Right atrium auricular region (tissue), 2 donors: Measurements from ENCODE around the gene AKR7A2. TPM values are rescaled to one million over a fixed set of nuclear protein-coding genes. Genes with fewer than 3 reads are reported as not detected.

Experiments used
- DNase-seq: peaks from one replicate; pipeline ENCODE4 v3.0.0-alpha.2; 2019; ENCODE audit warnings: low spot score
- H3K27ac ChIP-seq, 2 donors: fragments of 200-600 bp; sonication (generic); 1 replicate in 1 of 2; 2 replicates in 1 of 2; pipeline ENCODE4 v1.5.1; 2016 to 2019
- H3K27me3 ChIP-seq, 2 donors: fragments of 200-600 bp; sonication (generic); one replicate each; pipeline versions ENCODE4 v1.5.1 to v1.6.0; 2017 to 2019
- H3K36me3 ChIP-seq: fragments of 200-600 bp; sonication (generic); one replicate; pipeline ENCODE4 v1.5.1; 2016
- H3K4me1 ChIP-seq, 2 donors: fragments of 200-600 bp; sonication (generic); one replicate each; pipeline versions ENCODE4 v1.5.1 to v1.6.0; 2017 to 2019
- H3K4me3 ChIP-seq, 2 donors: fragments of 200-600 bp; sonication (generic); 1 replicate in 1 of 2; 2 replicates in 1 of 2; pipeline ENCODE4 v1.5.1; 2017 to 2019; ENCODE audit warnings: mild to moderate bottlenecking in 1 of 2, moderate library complexity in 1 of 2
- H3K9me3 ChIP-seq, 2 donors: fragments of 200-600 bp; sonication (generic); one replicate each; pipeline ENCODE4 v1.5.1; 2019
- total RNA-seq, 2 donors: library from RNA; depleted of rRNA; stranded (reverse); fragments of >200 nt; gene quantifications; one replicate each; pipeline ENCODE4 v1.1.0, GENCODE V29; 2016
- TF ChIP-seq, protein P1 (sequence below), 2 donors: fragments of 200-600 bp; sonication (generic); IDR thresholded peaks; one replicate each; pipeline ENCODE4 v1.5.1; 2019; ENCODE audit warnings: antibody characterized with exemption in 2 of 2

The AKR7A2 gene
- total RNA-seq, 2 donors from 2014 or later, result 51.1 to 69.3 TPM

GRCh38 chr1:19315378-19316198 is 3.6 kb upstream of the AKR7A2 start:
- Histone ChIP-seq H3K9me3 (no peaks in the 10 kb centered on the region), H3K36me3 (peaks cover 5% of the 10 kb centered on the region), H3K4me3 (no peak overlapping the region), H3K27me3 (no peaks in the 10 kb centered on the region), H3K4me1 (peaks cover 0 to 32% of the 10 kb centered on the region in 2 donors), H3K27ac (no peak overlapping the region)
- TF ChIP-seq, protein P1, sequence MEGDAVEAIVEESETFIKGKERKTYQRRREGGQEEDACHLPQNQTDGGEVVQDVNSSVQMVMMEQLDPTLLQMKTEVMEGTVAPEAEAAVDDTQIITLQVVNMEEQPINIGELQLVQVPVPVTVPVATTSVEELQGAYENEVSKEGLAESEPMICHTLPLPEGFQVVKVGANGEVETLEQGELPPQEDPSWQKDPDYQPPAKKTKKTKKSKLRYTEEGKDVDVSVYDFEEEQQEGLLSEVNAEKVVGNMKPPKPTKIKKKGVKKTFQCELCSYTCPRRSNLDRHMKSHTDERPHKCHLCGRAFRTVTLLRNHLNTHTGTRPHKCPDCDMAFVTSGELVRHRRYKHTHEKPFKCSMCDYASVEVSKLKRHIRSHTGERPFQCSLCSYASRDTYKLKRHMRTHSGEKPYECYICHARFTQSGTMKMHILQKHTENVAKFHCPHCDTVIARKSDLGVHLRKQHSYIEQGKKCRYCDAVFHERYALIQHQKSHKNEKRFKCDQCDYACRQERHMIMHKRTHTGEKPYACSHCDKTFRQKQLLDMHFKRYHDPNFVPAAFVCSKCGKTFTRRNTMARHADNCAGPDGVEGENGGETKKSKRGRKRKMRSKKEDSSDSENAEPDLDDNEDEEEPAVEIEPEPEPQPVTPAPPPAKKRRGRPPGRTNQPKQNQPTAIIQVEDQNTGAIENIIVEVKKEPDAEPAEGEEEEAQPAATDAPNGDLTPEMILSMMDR (IDR thresholded peaks at IDR 0.05), result no peak
- no peak for DNase-seq

- peaks cover 5% of the 10 kb centered on the region for H3K36me3 ChIP-seq
- no peak for DNase-seq
- peaks cover 0 to 38% of the 10 kb centered on the region in 2 donors for H3K4me1 ChIP-seq
- H3K9me3 ChIP-seq, result no peaks in the 10 kb centered on the region
- H3K4me3 ChIP-seq, result no peak overlapping the region
- TF ChIP-seq, protein P1 (IDR thresholded peaks at IDR 0.05), result no peak
- H3K27ac ChIP-seq, result no peak overlapping the region
- H3K27me3 ChIP-seq, result no peaks in the 10 kb centered on the region
Measured at GRCh38 chr1:19313961-19314882, 2.3 kb upstream of the AKR7A2 start.

DNA sequence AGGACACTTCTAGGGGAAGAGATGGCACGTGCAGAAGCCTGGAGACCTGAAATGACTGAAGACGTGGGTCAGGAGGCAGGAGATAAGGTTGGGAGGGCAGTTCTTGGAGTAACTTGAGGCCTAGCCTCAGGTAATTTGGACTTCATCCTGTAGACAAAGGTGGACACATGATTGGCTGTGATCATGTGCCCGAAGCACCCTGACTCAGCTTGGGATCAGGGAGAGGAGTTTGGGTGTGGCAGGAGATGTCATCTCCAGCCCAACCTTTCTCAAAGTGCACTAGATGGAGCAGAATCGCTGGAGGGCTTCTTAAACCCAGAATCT is 1.7 kb upstream of the AKR7A2 start:
- Histone ChIP-seq H3K4me1 (peaks cover 0 to 38% of the 10 kb centered on the region in 2 donors), H3K9me3 (no peaks in the 10 kb centered on the region), H3K4me3 (no peak overlapping the region), H3K27me3 (no peaks in the 10 kb centered on the region), H3K36me3 (peaks cover 5% of the 10 kb centered on the region), H3K27ac (no peak overlapping the region)
- TF ChIP-seq, protein P1 (IDR thresholded peaks at IDR 0.05), result no peak
- no peak for DNase-seq

- TF ChIP-seq, protein P1 (IDR thresholded peaks at IDR 0.05), result no peak
- Histone ChIP-seq H3K27me3 (no peaks in the 10 kb centered on the region), H3K27ac (peak overlapping the region; percentile 92 to 95), H3K4me3 (peak overlapping the region; percentile 69 to 89), H3K36me3 (peaks cover 6% of the 10 kb centered on the region), H3K4me1 (peaks cover 0 to 38% of the 10 kb centered on the region in 2 donors), H3K9me3 (no peaks in the 10 kb centered on the region)
- no peak for DNase-seq
Measured at GRCh38 chr1:19312782-19313635, 1.1 kb upstream of the AKR7A2 start.

DNA sequence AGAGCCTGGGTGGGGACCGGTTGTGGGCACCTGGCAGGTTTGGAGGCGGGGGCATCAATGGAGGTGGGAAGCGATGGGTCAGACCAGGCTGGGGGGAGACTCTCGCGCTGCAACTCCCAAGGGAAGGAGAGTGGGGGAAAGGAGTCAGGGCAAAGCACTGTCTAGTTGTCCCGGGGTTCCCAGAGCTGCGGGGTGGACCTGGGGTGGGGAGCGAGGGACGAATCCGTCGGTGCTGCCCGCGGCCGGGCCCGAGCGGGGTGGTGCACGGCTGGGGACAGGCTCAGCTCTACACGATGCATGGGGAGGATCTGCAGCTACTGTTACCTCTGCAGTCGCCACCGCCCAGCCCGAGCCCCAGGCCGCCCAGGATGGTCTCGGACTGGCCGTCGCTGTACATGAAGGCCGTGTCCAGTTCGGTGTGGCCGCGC is 427 bp downstream of the AKR7A2 start:
- Histone ChIP-seq H3K36me3 (peaks cover 20% of the 10 kb centered on the region), H3K4me3 (peak overlapping the region; percentile 69 to 89), H3K9me3 (no peaks in the 10 kb centered on the region), H3K27ac (peak overlapping the region; percentile 51 to 76), H3K4me1 (peaks cover 0 to 30% of the 10 kb centered on the region in 2 donors), H3K27me3 (no peaks in the 10 kb centered on the region)
- TF ChIP-seq, protein P1 (IDR thresholded peaks at IDR 0.05), result no peak
- DNase-seq, result no peak
